ENCODE measurements around the gene USF3.
A peak's percentile ranks its signal among the peaks of the same experiment; 100 is the strongest.

The USF3 gene

DNA sequence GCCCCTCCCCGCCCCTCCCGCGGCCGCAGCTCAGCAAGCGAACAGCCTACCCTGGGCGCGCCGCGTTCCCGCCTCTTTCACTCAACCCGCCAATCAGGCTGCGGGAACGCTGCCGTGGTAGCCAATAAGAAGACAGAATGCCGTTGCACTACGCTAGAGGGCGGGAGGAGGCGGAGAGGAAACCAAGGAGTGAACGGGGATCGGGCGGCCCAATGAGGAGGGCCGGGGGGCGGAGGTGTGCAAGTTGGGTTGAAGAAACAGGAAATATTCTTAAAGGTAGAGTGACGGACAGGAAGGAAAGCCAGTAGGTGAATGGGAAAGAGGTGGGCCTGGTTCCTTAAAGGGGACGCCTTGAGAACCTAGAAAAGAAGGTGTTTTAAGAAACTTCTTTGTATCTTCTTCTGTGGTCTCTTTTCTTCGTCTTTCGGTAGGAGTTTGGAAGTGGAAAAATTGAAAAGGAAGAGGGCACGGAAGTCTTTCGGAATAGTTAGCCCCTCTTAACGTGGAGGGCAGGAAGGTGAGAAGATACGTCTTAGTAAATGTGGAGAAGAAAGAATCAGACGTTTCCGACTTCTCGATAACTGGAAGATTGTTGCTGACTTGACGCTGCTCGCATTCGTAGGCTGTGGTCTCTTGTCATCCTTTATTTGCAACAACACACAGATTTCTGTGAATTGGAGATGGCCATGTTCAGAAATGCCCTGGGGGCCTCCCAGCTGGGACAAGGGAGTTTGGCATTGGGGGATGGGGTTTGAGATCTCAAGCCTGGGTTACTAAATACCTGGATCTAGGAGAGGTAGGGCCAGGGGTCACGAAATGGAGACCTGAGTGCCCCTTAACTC, 437 bp upstream of the USF3 start:
- peak; percentile 99 for DNase-seq

DNA sequence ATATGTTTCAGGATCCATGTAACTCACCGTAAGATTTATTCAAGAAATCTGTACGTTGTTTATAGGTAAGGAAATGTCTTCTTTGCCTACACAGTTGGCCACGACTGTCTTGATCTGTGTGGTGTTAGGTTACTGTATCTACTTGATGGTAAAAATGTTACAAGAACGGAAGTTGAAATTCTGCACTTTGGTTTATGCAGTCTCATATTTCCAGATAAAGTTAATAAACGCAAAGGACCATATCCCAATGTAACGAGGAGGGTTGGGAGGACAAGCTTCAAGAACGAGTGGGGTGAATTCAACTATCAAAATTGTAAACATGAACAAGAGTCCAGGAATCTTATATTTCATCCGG, 1.0 kb downstream of the USF3 start:
- no peak for DNase-seq

DNA sequence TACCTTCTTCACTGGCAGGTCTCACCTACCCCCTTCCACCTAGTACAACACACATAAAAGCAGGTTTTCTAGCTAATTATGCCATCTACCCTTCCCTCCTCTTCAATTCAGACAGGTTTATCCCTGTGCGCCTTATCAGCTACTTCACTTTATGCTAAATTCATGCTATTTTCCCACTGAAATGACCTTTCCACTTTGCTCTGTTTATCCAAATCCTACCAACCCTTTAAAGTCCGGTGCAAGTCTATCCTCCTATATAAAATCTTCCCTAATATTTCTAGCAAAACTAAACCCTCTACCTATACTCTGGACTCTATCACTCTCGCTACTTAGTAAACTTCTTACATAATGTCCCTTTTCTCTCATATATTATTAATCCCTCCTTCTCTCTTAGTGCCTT, 6.0 kb downstream of the USF3 start:
- DNase-seq, result no peak

DNA sequence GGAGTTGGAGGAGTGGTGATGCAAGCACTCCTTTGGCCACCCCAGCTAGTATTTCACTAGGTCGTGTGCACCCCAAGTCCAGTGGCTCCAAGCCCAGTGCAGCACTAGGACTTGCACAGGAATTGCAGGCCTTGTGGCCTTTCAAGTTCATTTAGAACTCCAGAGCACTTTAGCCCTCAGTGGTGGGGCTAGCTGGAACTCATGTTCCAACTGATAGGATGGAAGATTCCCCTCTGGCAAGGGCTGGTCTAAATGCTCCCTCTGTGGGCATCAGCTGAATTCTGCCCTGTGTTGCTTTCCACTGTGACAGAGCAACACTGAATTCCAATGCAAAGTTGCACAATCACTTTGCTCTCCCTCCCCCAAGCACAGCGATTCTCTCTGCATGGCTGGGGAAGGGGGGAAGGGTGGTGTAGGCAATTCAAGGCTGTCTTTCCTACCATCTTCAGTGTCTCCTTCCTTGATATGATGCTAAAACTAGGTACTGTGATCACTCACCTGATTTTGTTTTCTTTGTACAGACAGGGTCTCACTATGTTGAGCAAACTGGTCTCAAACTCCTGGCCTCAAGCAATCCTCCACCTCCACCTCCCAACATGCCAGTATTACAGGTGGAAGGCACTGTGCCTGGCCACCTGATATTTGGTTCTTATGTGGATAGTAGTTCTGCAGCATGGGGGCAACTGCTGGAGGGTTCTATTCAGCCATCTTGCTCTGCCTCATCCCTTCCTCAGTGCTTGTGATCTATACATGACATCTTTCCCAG, 10.3 kb downstream of the USF3 start:
- no peak for DNase-seq

DNA sequence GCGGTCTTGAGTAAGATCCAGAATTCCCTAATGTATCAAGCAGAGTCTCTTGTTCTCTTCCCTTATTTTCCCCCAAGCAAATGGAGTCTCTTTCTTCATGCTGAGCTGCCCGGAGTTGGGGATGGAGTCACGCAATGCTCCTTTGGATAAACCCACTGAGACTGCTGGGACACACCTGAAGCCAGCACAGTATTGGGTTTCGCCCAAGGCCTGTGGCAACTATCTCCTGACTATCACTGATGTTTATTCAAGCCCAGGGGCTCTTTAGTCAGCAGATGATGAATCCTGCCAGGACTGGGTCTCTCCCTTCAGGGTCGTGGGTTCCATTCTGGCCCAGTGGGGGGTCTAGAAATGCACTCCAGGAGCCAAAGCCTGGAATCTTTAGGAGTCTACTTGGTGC, 11.3 kb downstream of the USF3 start:
- no peak for DNase-seq

DNA sequence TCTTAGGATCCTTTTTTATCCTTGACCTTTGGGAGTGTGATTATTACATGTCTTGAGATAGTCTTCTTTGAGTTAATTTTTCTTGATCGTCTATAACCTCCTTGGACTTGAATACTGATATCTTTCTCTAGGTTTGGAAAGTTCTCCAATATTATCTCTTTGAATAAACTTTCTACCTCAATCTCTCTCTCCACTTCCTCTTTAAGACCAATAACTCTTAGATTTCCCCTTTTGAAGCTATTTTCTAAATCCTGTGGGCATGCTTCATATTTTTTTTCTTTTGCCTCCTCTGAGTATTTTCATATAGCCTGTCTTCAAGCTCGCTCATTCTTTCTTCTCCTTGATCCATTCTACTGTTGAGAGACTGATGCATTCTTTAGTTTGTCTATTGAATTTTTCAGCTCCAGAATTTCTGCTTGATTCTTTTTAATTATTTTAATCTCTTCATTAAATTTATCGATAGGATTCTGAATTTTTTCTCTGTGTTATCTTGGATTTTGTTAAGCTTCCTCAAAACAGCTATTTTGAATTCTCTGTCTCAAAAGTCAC, 12.1 kb downstream of the USF3 start:
- DNase-seq, result no peak

DNA sequence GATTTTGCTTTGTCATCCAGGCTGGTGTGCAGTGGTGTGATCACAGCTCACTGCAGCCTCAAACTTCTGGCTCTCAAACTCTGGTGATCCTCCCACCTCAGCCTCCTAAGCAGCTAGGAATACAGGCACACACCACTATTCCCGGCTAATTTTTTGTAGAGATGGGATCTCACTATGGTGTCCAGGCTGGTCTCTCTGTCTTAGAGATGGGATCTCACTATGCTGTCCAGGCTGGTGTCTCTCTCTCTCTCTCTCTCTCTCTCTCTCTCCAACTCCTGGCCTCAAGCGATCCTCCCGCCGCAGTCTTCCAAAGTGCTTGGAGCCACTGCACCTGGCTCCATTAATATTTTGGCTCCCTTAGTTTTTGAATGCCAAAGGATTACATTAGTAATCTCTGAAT, 17.7 kb downstream of the USF3 start:
- DNase-seq, result no peak

DNA sequence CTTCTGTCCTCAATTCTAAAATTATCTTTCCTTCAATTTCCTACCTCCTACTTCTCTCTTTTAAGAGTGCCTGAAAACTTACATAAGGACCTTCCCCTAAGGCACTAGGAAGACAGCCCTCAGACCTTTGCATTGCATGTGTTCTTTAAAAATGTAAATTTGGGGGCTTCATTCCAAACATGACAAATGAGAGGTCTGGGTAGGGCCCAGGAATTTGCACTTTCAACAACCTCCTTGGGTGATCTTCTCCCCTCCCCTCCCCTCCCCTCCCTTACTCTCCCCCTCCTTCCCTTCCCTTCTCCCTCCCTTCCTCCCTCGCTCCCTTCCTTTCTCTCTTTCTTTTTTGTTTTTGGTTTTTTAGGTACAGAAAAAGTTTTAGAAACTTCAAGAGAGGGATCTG, 18.7 kb downstream of the USF3 start:
- no peak for DNase-seq

DNA sequence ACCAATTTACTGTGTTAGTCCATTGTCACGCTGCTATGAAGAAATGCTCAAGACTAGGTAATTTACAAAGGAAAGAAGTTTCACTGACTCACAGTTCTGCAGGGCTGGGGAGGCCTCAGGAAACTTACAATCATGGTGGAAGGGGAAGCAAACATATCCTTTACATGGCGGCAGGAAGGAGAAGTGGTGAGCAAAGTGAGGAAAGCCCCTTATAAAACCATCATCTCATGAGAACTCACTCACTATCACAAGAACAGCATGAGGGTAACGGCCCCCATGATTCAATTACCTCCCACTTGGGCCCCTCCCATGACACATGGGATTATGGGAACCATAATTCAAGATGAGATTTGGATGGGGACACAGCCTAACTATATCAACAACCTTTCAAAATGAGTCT, 20.2 kb downstream of the USF3 start:
- DNase-seq, result no peak

DNA sequence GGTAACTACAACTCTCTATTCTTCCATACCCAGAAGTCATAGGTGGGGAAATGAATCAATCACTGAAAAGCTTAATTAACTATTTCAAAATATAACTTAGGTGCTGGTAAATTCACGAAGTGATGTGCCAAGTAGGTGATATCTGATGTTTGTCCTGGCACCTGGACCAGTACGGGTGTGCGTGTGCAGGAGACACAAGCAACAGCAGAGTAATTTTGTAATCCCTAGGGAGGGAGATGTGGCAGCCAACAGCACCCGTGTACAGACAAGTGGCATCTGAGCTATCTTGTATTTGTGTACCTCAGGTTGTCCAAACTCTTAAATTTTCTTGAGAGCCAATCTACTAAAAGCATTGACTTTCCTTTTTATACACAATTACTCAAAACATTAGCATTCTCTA, 22.8 kb downstream of the USF3 start:
- no peak for DNase-seq

DNA sequence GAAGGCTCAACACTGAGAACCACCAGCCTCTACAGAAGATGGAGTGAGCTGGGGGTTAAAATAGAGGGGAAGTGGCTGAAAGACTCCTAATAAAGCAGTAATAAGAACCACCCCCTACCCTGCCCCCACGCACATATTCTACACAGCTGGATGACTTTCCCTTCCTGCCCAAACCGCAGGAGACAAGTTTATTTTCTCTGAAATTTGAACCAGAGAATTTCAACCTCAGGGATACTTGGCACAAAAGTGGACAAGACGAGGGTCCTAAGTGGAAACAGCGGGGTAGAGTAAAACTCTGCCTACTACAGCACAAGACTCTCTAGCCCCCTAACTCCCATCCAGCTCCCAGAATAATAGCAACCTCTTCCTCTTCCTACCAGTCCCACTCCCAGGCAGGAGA, 28.4 kb downstream of the USF3 start:
- no peak for DNase-seq

DNA sequence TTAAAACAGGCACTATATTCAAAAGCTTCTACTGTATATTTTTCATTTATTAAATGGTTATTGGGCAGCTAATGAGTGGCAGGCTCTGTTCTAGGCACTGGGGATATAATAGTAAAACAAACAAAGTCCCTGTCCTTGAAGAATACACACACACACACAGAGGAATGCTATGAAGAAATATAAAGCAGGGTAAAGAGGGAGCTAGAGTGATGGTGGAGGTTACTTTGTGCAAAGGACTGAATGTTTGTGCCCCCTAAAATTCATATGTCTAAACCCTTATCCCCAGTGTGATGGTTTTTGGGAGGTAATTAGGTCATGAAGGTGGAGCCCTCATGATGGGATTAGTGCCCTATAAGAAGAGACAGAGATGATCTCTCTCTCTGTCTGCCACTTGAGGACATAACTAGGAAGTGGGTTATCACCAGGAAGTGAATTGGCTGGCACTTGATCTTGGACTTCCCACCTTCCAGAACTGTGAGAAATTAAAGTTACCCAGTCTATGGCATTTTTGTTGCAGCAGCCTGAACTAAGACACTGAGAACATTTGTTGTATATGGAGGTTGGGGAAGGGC, 31.8 kb downstream of the USF3 start:
- no peak for DNase-seq

DNA sequence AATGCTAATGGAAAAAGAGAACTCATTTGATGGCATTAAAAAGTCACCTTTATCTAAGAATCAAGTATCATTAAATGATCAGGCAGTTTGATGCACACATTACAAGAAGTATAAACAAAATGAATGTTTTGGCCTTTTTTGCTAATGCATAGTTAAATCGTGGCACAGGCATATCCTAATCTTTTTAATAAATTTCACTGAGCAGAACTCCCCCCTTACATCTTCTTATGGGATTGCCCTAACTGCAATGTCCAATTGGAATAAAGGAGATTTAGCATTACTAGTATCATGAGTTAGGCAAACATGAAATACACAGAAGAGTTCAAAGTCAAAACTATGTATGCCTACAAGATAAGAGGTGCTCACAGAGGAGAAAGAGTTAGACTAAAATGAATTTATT, 32.7 kb downstream of the USF3 start:
- no peak for DNase-seq

DNA sequence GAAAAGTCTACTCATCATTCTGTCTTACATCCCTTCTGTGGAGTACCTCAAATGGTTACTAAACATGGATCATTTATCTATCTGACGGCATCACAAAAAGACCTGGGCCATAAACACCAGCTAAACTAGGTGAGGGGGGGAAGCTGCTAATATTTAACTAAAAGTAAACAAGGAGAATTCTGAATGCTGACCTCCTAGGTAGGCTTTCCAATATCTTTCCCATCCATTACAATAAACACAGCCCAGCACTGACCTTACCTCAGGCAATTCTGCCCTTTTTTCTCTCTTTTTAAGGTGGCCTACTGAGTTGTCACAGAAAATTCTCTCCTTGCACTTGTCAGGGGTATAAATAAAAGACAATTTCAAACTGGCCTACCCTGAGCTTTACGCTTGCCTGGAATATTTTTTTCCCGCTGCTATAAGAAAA, 33.1 kb downstream of the USF3 start:
- DNase-seq, result no peak

DNA sequence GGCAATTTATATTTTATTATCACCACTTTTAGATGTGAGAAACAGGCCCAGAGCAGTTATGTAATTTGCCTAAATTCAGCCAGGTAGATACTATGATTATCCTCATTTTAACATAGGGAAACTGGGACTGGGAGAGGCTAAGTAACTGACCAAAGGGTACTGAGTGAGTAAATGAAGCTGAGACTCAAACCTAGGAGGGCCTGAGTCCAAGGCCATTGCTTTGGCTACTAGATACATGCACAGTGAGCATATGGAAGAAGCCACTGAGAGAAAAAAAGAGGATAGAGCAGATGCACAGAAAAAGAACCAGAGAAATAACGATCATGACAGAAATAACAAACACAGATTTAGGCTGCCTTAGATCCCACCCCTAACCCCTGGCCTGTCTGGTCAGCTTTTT, 33.6 kb downstream of the USF3 start:
- no peak for DNase-seq

DNA sequence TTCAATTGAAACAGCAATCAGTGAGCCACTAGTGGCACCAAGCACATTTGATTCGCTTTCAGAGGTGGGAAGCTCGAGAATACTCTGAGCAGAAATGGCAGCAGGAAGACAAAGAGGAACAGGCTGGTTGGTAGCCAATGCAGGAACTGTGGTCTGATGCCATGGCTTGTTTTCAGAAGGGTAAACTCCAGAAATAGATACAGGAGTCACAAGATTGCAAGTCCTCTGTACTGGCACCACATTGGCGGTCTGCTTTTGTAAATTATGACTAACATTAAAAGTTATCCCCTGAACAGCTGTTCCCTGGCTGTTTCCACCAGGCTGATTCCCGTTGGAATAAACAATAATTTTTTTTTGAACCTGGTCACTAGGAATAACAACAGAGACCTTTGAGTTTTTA, 35.5 kb downstream of the USF3 start:
- DNase-seq, result no peak

DNA sequence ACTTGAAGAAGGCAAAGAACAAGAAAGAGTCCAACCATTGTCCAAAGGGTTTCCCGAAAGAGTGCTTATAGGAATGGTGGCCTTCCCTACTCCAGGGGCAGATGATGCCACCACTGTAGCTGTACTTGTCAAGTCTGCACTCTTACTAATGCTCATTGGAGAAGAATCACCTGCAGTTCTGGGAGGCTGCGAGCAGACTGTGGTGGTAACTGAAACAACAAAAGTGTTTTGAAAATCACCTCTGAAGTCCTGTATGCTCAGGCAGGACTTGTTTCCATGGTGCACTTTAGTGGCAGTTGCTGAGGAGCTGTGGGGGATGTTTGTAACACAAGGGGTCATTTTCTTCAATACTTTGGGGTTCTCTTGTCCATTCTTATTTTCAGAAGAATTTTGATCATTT, 36.0 kb downstream of the USF3 start:
- DNase-seq, result no peak

DNA sequence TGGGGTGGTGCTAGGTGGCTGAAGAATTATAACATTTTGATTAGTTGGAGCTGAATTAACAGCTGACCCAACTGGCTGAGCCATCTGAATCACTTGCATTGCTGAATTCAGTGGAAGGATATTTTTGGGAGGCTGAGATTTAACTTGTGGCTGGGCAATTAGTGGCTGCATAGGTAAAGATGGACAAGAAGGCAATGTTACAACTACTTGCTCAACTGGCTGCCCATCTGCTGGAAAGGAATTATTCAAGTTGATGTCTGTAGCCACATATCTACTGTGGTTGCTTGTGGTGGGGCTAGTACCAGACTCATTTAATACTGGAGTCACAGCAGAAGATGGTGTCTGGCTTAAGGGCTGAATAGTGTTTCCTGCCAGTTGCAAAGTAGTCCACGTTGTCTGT, 36.4 kb downstream of the USF3 start:
- no peak for DNase-seq

DNA sequence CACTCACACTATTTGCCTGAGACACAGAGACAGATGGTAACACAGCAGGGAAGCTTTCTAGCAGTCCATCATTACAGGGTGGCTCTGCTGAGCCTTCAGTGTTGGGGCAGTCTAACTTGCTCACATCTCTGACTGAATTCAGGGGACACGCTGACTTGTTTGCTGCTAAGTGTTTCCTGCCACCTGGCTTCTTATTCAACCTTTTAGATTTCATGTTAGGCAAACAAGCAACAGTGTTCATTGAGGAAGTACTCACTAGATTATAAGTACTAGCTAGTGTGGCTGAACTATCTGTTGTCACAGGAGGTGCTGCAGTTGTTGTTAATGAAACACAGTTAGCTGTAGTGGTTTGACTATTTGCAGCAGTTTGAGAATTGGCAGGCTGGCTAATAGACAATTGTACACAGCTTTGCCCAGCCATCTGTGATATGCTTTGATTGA, 37.3 kb downstream of the USF3 start:
- DNase-seq, result no peak

DNA sequence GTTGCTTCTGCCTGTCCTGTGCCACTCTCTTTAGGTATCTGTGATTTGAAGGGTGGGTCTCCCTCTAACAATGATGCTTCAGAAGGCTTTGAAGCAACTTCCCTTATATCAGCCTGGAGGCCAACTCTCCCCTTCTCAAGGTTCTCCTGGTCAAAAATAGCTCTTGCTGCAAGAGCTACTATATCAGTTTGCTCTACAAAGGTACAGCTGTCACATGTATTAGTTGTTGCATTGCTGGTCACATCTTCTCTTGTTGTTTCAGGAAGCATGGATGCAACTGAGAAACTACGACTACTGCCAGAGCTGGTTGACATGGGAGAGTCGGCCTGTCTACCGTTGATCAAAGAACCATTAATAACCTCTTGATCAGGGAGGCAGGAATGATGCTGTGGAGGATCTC, 38.3 kb downstream of the USF3 start:
- no peak for DNase-seq

DNA sequence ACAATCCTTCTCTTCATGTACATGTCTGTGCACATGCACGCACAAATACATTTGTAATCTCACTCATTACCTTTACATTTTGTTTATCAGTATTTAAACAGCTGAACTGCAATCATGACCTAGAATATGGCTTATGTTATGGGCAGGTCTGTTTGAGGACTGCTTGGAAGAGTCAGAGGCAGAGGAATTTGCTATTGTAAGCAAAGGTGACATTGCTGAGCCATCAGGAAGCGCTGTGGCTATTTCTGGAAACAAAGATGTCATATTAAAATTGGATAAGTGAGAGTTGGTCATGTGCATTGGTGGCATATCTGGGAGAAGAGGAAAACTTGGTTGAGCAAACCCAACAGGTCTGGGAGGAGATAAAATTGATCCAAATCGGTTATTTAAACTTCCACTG, 41.6 kb downstream of the USF3 start:
- DNase-seq, result no peak

DNA sequence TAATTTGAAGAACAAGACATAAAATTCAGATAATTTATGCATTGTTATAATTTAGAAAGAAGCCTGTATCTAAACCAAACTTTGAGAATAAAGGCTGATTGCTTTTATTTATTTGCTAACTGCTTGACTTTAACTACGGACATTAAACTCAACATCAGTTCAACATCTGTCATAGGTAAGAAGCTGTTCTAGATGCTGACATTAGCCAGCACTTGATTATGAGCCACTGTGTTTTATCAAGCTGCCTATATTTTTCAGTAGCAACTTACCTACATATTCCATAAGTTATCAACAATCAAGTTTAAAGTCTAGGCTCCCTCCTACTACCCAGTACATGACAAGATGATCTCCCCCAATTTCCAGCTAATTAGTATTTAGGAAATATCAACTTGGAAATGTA, 42.1 kb downstream of the USF3 start:
- no peak for DNase-seq

DNA sequence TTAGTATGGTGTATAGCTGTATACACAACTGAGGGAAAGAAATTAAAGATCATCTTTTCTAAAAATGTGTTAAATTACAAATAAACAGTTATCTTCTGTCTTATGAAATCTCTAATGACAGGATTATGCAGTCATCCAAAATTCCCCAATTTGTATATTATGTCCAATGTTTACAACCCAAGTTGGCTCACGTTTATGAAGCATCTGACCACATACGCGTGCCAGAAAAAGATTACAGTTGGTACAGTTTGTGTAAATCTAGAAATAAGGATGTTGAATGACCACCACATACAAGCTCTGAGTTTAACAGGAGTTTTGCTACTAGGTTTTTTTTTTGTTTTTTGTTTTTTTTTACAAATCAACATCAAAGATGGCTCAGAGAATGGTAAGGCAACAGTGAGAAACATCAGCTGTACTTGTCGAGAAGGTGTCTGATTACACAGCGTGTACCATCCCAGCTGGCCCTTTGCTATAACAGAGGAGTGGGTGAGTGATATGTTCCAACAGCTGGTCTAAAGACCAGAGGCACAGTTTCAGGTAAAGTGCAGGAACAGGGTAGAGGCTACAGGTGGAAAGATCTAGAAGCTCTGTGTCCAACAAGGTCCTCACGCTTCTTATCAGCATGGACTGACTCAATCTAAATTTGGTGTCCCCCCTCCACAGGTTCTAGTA, 47.1 kb downstream of the USF3 start:
- no peak for DNase-seq

All from right forelimb (tissue), 1 donor.